IPS DF 6.9 (cell line): ENCODE results near the gene ZFTA.
A peak's percentile ranks its signal among the peaks of the same experiment; 100 is the strongest.

ENCODE experiments used
- DNase-seq: peaks from one replicate; pipeline ENCODE4 v3.0.0-alpha.2; 2013; ENCODE audit warnings: low read depth, low spot score
- H3K27ac ChIP-seq: one replicate; pipeline ENCODE4 v1.5.1; 2013; ENCODE audit warnings: low read length, control low read depth
- H3K27me3 ChIP-seq: 2 replicates; pipeline ENCODE4 v1.6.1; 2013; ENCODE audit warnings: mild to moderate bottlenecking, low read length; ENCODE audit not compliant: control insufficient read depth, insufficient read depth
- H3K36me3 ChIP-seq: 2 replicates; pipeline ENCODE4 v1.6.1; 2013; ENCODE audit warnings: low read length; ENCODE audit not compliant: control insufficient read depth, insufficient read depth
- H3K4me1 ChIP-seq: 2 replicates; pipeline ENCODE4 v1.6.1; 2013; ENCODE audit warnings: low read length; ENCODE audit not compliant: control insufficient read depth, insufficient read depth
- H3K4me3 ChIP-seq: 2 replicates; pipeline ENCODE4 v1.5.1; 2013; ENCODE audit warnings: mild to moderate bottlenecking, low read length
- H3K9me3 ChIP-seq: 2 replicates; pipeline ENCODE4 v1.6.1; 2013; ENCODE audit warnings: low read length, inconsistent platforms; ENCODE audit not compliant: control insufficient read depth, insufficient read depth
- WGBS: extraction: QIAGEN DNeasy Blood & Tissue Kit; methylation state at CpG from one replicate; pipeline ENCODE4 v1.1.7; 2013; ENCODE audit warnings: mixed read lengths, missing lambda C conversion rate; ENCODE audit not compliant: insufficient read length, insufficient coverage; 5-methylcytosine and 5-hydroxymethylcytosine counted together

ZFTA gene

GRCh38 chr11:63765688-63766241 is 2.8 kb downstream of the ZFTA start:
- DNase-seq, result no peak
- Histone ChIP-seq H3K9me3 (no peaks in the 10 kb centered on the region), H3K4me3 (no peak overlapping the region), H3K4me1 (peaks cover 19% of the 10 kb centered on the region), H3K27ac (no peak overlapping the region), H3K36me3 (0 out of 2 replicates have a peak, but pooled peaks cover 4% of the 10 kb centered on the region), H3K27me3 (no peaks in the 10 kb centered on the region)
- WGBS, result no CpG with 5 or more reads among the region's 18 CpGs

GRCh38 chr11:63764679-63765647 is 3.6 kb downstream of the ZFTA start:
- no peak for DNase-seq

GRCh38 chr11:63764340-63764678 is 4.3 kb downstream of the ZFTA start:
- Histone ChIP-seq H3K36me3 (0 out of 2 replicates have a peak, but pooled peaks cover 4% of the 10 kb centered on the region), H3K4me3 (peak overlapping the region; percentile 92; the same call in 1 of the 2 replicates), H3K9me3 (no peaks in the 10 kb centered on the region), H3K4me1 (peaks cover 19% of the 10 kb centered on the region), H3K27me3 (no peaks in the 10 kb centered on the region), H3K27ac (no peak overlapping the region)
- WGBS, result no CpG with 5 or more reads among the region's 23 CpGs
- DNase-seq, result no peak

More at GRCh38 chr11:63764679-63765647, 3.6 kb downstream of the ZFTA start:
- H3K27ac ChIP-seq, result no peak overlapping the region
- H3K4me3 ChIP-seq, result peak overlapping the region; percentile 92; the same call in 1 of the 2 replicates
- peaks cover 19% of the 10 kb centered on the region for H3K4me1 ChIP-seq
- no CpG with 5 or more reads among the region's 30 CpGs for WGBS
- H3K36me3 ChIP-seq, result 0 out of 2 replicates have a peak, but pooled peaks cover 4% of the 10 kb centered on the region
- no peaks in the 10 kb centered on the region for H3K9me3 ChIP-seq
- no peaks in the 10 kb centered on the region for H3K27me3 ChIP-seq

GRCh38 chr11:63763496-63764339 is 4.9 kb downstream of the ZFTA start:
- peak overlapping the region; percentile 92 for H3K4me3 ChIP-seq
- 0 out of 2 replicates have a peak, but pooled peaks cover 4% of the 10 kb centered on the region for H3K36me3 ChIP-seq
- DNase-seq, result no peak
- H3K27ac ChIP-seq, result no peak overlapping the region
- no CpG with 5 or more reads among the region's 82 CpGs for WGBS
- no peaks in the 10 kb centered on the region for H3K27me3 ChIP-seq
- H3K4me1 ChIP-seq, result peaks cover 19% of the 10 kb centered on the region
- H3K9me3 ChIP-seq, result no peaks in the 10 kb centered on the region

- H3K4me1 ChIP-seq, result peaks cover 19% of the 10 kb centered on the region
- H3K9me3 ChIP-seq, result no peaks in the 10 kb centered on the region
- 0 out of 2 replicates have a peak, but pooled peaks cover 4% of the 10 kb centered on the region for H3K36me3 ChIP-seq
- WGBS, result no CpG with 5 or more reads among the region's 96 CpGs
- no peak for DNase-seq
- peak overlapping the region; percentile 92 for H3K4me3 ChIP-seq
- no peaks in the 10 kb centered on the region for H3K27me3 ChIP-seq
- no peak overlapping the region for H3K27ac ChIP-seq
Measured at GRCh38 chr11:63762654-63763495, 5.7 kb downstream of the ZFTA start.

- no CpG with 5 or more reads among the region's 34 CpGs for WGBS
- Histone ChIP-seq H3K36me3 (0 out of 2 replicates have a peak, but pooled peaks cover 4% of the 10 kb centered on the region), H3K4me3 (peak overlapping the region; percentile 92), H3K27me3 (no peaks in the 10 kb centered on the region), H3K4me1 (peaks cover 18% of the 10 kb centered on the region), H3K27ac (no peak overlapping the region), H3K9me3 (no peaks in the 10 kb centered on the region)
- no peak for DNase-seq
Measured at GRCh38 chr11:63761931-63762653, 6.5 kb downstream of the ZFTA start.

GRCh38 chr11:63761188-63761587 is 7.4 kb downstream of the ZFTA start:
- Histone ChIP-seq H3K4me1 (peaks cover 14% of the 10 kb centered on the region), H3K9me3 (no peaks in the 10 kb centered on the region), H3K36me3 (0 out of 2 replicates have a peak, but pooled peaks cover 4% of the 10 kb centered on the region), H3K27ac (no peak overlapping the region), H3K4me3 (peak overlapping the region; percentile 4; the same call in 1 of the 2 replicates), H3K27me3 (no peaks in the 10 kb centered on the region)
- WGBS, result no CpG with 5 or more reads among the region's 10 CpGs
- DNase-seq, result no peak

- no CpG with 5 or more reads among the region's 5 CpGs for WGBS
- Histone ChIP-seq H3K4me3 (no peak overlapping the region), H3K4me1 (peaks cover 11% of the 10 kb centered on the region), H3K9me3 (no peaks in the 10 kb centered on the region), H3K27me3 (no peaks in the 10 kb centered on the region), H3K36me3 (no peaks in the 10 kb centered on the region), H3K27ac (no peak overlapping the region)
- DNase-seq, result no peak
Measured at GRCh38 chr11:63760487-63761079, 8.0 kb downstream of the ZFTA start.
